NCI-H748 (cell line): Measurements from ENCODE around the gene PRKAG1.

ENCODE experiments used
- DNase-seq: peaks from one replicate; lab custom pipeline; 2025; ENCODE audit not compliant: unreplicated experiment; lab: John Stamatoyannopoulos, UW

PRKAG1 gene

GRCh38 chr12:48969833-48970701 is 48.5 kb downstream of the PRKAG1 start:
- peak; percentile 50 for DNase-seq

GRCh38 chr12:48969160-48969771 is 49.3 kb downstream of the PRKAG1 start:
- no peak for DNase-seq

- DNase-seq, result no peak
These were observed 50.1 kb downstream of the PRKAG1 start for GRCh38 chr12:48968467-48968866.

- DNase-seq, result no peak
These were observed 50.6 kb downstream of the PRKAG1 start for GRCh38 chr12:48967991-48968390.

DNA sequence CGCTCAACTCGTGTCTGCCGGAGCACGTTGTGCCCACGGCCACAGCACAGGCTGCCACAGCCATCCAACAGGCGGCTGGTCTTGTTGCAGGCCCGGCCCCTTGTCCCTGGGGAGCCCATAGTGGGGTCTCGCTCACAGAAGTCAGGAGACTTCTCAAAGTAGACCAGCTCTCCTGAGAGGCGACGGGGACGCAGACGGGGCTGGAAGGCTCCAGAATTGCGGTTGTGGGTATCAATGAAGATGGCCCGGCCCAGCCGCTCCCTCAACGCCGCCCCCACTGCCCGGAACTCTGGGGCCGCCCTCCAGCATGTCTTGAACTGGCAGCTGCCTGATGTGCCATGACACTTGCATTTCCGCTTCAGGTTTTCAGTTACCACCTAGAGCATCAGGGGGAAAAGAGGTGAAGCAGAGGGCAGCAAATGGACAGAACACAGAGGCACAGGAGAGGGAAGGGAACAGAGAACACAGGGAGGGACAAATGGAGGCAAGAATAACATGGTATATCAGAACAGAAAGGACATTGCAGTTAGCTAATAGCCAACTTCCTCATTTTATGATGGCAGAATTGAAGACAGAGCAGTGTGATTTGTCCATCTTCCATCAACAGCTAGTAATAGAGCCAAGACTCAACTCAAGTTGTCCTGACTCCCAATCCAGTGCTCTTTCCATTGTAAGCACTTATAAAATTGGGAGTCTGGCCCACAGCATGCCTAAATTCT is 52.2 kb downstream of the PRKAG1 start:
- DNase-seq, result no peak

DNA sequence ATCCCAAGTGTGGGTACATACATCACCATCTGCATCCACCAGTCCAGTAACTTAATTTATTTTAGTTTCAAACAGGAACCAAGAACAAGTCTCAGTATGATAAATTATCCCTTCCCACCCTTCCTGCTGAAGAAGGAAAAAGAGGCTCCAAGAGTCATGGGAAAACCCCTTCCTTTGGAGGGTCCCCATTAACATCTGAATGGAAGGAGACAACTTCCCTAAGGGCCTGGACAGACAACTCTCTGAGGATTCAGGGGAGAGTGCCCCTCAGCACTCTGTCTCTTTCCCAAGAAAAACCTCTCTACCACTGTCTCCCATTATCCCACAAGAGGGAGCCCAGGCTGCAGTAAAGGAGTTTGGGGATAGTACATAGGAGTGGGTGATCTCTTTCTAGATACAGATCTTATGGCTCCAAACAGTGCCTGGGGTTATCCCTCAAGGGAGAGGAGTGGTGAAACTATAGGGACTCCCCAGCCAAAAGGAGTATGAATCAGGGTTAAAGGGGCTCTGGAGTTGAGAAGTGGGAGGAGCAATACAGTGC is 53.2 kb downstream of the PRKAG1 start:
- no peak for DNase-seq

DNA sequence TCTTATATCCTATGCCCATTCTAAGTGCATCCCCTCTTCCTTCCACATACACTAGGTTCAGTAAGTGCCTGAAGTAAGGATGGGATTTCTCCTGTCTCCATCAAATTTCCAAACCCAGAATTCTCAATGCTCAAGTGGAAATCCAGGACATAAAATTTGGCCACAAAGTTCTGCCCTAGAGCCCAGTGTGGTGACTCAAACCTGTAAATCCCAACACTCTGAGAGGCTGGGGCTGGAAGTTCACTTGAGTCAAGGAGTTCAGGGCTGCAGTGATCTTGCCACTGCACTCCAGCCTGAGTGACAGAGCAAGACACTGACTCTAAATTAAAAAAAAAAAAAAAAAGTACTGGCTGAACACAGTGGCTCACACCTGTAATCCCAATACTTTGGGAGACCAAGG is 56.8 kb downstream of the PRKAG1 start:
- DNase-seq, result no peak

GRCh38 chr12:48961331-48961730 is 57.2 kb downstream of the PRKAG1 start:
- DNase-seq, result no peak

- DNase-seq, result no peak
These were observed 57.7 kb downstream of the PRKAG1 start for GRCh38 chr12:48960834-48961233.

DNA sequence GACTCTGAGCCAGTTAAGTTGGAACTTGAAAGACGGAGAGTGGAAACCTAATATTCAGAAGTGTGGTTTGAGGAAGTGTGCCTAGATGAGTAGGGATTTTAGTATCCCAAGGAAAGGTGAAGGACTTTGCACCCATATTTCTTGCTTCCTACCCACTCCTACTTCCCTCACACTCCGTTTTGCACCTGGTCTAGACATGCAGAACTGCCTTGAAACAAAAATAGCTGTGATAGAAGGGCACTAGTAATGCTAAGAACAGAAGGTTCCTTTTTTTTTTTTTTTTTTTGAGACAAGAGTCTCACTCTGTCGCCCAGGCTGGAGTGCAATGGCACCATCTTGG is 60.6 kb downstream of the PRKAG1 start:
- DNase-seq, result no peak

- peak; percentile 98 for DNase-seq
These were observed 61.2 kb downstream of the PRKAG1 start, which contains the start of gene ARF3 for GRCh38 chr12:48957141-48958048. Gene ARF3, minus strand, starts transcription at chr12:48957487. Its CDS starts 16,392 bp downstream, at chr12:48941095.

DNA sequence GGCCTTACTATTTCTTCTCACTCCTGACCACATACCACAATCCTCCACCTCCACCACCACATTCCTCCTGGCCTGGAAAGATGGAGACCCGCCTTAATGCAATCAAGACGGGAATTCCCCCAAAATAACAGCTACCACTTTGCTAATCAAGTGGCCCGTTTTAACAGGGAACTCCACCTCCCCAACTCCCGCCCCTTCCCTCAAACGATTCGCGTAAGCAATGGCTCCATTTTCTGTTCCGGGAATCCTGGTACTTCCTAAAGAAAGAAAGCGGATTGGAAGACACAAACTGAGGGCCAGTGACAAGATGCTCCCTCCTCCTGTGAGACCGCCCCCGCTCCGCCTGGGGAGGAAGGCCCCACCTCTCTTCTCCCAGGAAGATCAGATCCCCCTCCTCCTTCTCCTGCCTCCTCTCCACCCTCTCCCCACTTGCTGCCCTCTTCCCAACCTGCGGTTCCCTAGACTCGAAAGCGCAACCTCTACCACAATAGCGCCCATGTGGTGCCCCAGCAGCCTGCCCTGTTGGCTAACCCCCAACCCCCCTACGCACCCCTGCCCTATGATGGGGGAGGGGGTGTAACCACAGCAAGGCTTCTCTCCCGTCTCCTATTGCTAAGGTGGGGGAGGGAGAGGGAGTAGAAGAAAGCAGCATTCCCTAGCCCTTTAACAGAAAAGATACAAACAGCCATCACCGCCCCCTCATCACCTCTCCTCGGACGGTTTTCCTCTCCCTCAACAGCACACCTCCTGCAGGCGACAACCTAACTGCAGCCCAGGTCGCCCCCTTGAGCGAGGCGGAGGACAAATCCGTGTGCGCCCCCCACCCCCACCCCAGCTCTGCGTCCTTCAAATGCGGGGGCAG is 62.1 kb downstream of the PRKAG1 start:
- DNase-seq, result peak; percentile 92

DNA sequence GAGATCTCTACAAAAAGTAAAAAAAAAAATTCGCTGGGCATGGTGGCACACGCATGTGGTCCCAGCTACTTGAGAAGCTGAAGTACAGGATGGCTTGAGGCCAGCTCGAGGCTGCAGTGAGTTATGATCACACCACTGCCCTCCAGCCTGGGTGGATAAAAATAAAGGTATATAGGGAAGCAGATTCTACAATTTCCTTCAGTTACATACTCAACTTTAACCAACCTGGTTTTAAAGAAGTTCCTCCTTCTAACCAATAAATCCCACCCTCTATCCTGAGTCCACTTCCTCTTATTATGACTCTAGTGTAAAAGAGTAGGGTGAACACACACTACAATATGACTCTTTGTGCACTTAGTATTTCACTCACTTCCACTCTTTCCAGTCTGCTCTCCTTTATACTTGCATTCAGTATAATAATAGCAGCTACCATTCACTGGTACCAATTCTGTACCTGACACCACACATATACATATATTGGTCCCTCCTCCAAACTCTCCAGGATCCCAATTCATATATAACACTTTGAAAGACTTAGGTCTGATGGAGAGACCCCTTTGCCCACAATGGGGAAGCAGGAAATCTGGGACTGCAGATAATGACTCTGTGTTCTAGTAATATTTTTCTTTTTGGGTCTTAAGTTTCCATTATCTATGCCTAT is 63.6 kb downstream of the PRKAG1 start:
- DNase-seq, result no peak

DNA sequence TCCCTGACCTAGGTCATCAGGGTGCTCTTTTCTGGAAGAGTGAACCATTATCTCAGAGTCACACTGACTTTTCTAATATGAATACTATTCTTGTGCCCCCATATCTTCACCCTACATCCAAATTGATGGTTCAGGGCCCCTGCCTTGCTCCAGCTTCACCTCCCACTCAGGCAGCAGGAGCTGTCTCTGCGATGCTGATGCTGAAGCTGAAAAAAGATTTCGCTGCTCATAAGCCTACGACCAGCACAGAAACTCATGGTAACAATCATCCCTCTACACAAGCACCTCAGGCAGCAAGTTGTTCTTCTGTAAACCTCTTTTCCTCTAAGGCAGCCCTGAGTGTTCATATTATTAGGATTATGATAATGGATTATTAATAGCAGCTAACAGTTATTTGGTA is 64.5 kb downstream of the PRKAG1 start:
- no peak for DNase-seq

GRCh38 chr12:48952691-48953090 is 65.9 kb downstream of the PRKAG1 start:
- DNase-seq, result no peak
